ENCODE results near the gene FHL2.

The FHL2 gene

DNA sequence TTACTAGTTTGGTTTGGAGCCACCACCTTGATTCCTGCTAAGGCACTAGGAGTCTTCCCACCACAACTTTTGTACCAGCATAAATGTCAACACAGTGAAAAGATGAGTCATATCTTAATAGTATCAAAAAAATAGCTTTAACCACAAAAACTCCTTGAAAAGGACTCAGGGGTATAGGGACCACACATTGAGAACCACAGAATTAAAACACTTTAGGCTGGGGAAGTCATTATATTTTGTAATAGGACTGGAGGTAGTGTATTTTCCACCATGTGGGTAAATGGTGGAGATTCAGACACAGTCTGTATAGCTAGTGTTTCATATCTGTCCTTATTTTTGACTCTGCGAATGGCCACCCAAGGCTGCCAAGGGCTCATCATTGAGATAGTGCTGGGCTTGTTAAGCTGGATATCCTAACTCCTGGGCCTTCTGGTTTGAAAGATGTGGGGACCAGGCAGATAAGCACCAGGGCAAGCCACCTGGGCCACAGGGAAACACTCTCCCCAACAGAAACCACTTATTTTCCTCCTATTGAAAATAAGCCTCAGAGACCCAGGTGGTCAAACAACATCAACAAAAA, 19.1 kb upstream of the FHL2 start:
- POLR2A ChIA-PET = interaction anchor here (1.0 to 1.5 kb wide), 2 partner anchors 8 to 14 kb away, joined by 4 to 7 read pairs; no protein-coding TSS in a partner anchor
- H3K4me3 ChIP-seq (ENCODE audit: low read depth, low read length) = no peak overlapping the region
- no peak for TF ChIP-seq CTCF (IDR thresholded peaks at IDR 0.05; ENCODE audit: insufficient read depth, low read length, missing control alignments)
- CTCF ChIA-PET = interaction anchor here (0.7 to 1.8 kb wide), 4 partner anchors 8 to 72 kb away, joined by 3 to 5 read pairs (median 4); no protein-coding TSS in a partner anchor
- no peak for DNase-seq (ENCODE audit: low read depth, low spot score)

- CTCF ChIA-PET = interaction anchor here (0.8 to 1.7 kb wide), 7 partner anchors 8 to 105 kb away, joined by 3 to 5 read pairs (median 3); no protein-coding TSS in a partner anchor
- no peak overlapping the region for H3K4me3 ChIP-seq (ENCODE audit: low read depth, low read length)
- DNase-seq (ENCODE audit: low read depth, low spot score) = no peak
- no peak for TF ChIP-seq CTCF (IDR thresholded peaks at IDR 0.05; ENCODE audit: insufficient read depth, low read length, missing control alignments)
- POLR2A ChIA-PET = no interaction called here
Measured at GRCh38 chr2:105416156-105416555, 17.3 kb upstream of the FHL2 start.

DNA sequence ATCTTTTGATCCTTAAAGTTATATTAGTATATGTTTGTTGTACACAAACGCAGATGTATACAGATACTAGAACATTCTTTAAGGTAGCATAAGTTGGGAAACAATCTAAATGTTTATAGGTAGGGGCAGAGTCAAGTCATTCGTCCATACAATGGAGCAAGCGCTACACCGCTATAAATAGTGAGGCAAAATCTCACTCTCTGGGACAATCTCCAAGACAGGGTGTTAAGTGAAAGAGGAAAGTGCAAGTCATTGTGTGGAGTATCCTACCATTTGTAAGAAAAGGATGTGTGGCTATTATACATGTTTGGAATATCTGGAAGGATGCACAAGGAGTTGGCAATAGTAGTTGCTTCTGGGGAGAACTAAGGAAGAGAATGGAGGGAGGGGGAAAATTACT, 16.2 kb upstream of the FHL2 start:
- no peak overlapping the region for H3K4me3 ChIP-seq (ENCODE audit: low read depth, low read length)
- CTCF ChIA-PET = interaction anchor here (1.5 kb wide), 1 partner anchor 11 kb away, joined by 3 read pairs; no protein-coding TSS in a partner anchor
- POLR2A ChIA-PET = no interaction called here
- DNase-seq (ENCODE audit: low read depth, low spot score) = no peak
- no peak for TF ChIP-seq CTCF (IDR thresholded peaks at IDR 0.05; ENCODE audit: insufficient read depth, low read length, missing control alignments)

DNA sequence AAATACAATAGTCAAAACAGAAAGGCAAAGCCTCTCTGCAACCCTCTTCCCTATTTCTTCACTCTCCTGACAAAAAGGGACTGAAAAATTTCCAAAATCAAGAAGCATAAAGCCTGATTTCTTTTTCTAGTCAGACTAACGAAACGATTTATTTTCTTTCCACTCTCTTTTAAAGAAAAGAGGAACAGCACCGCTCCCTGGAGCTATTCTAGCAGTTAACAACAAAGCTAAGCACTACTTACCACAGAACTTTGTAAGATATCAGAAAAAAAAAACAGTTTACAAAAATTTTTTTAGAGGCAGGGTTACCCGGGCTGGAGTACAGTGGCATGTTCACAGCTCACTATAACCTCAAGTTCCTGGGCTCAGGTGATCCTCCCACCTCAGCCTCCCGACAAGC, 14.4 kb upstream of the FHL2 start:
- H3K4me3 ChIP-seq (ENCODE audit: low read depth, low read length) = no peak overlapping the region
- TF ChIP-seq CTCF (IDR thresholded peaks at IDR 0.05; ENCODE audit: insufficient read depth, low read length, missing control alignments) = no peak
- DNase-seq (ENCODE audit: low read depth, low spot score) = no peak
- ChIA-PET POLR2A (no interaction called here), CTCF (interaction anchor here (0.8 to 1.5 kb wide), 3 partner anchors 9 to 108 kb away, joined by 3 to 4 read pairs (median 3); partner anchors contain the start of gene FHL2)

- ChIA-PET CTCF (interaction anchor here (1.5 kb wide), 1 partner anchor 11 kb away, joined by 5 read pairs; no protein-coding TSS in a partner anchor), POLR2A (no interaction called here)
- H3K4me3 ChIP-seq (ENCODE audit: low read depth, low read length) = no peak overlapping the region
- no peak for DNase-seq (ENCODE audit: low read depth, low spot score)
- no peak for TF ChIP-seq CTCF (IDR thresholded peaks at IDR 0.05; ENCODE audit: insufficient read depth, low read length, missing control alignments)
Measured at GRCh38 chr2:105412584-105412983, 13.7 kb upstream of the FHL2 start.

- ChIA-PET CTCF (interaction anchor here (1.5 to 3.1 kb wide), 2 partner anchors 11 to 109 kb away, joined by 5 to 23 read pairs; no protein-coding TSS in a partner anchor), POLR2A (no interaction called here)
- TF ChIP-seq CTCF (IDR thresholded peaks at IDR 0.05; ENCODE audit: insufficient read depth, low read length, missing control alignments) = no peak
- no peak for DNase-seq (ENCODE audit: low read depth, low spot score)
- no peak overlapping the region for H3K4me3 ChIP-seq (ENCODE audit: low read depth, low read length)
Measured at GRCh38 chr2:105411720-105412407, 13.0 kb upstream of the FHL2 start.

Data from AG04449 (cell line).